GM19395 (cell line): ENCODE data around the gene MASP2.
"Not testable (repeated sequence)": the region's sequence is repeated elsewhere in the genome, so short reads cannot be mapped to it uniquely, and the experiment has no call there.

Source experiments
- ATAC-seq: cut with Tn5 transposase; IDR thresholded peaks from one replicate; pipeline ENCODE4 v1.9.1; 2021; ENCODE audit warnings: mild to moderate bottlenecking, moderate library complexity; ENCODE audit not compliant: unreplicated experiment

Gene MASP2

DNA sequence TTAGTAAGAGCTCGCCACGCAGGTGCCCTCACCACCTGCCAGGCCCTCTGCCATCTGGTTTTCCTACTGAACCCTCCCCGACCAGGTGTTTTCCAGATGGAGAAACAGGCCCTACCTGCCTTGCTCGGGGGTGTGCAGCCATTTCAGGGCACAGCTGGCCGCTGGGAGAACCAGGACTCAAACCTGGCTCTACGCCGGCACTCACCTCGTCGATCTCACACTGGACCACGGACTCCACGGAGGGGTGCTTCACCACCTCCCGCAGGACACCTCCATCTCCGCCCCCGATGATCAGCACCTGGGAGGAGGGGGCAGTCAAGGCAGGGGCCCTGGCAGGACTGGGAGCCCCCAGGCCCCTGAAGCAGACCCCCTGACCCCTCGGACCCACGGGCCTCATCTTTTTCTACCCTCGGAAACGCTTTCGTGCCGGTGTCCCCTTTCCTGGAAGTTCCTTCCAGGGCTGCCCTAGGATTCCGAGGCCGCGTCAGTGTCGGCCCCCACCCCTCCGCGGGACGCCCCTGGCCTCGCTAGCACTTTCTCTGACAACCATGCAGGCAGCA lies 11.6 kb upstream of the MASP2 start:
- no peak for ATAC-seq

DNA sequence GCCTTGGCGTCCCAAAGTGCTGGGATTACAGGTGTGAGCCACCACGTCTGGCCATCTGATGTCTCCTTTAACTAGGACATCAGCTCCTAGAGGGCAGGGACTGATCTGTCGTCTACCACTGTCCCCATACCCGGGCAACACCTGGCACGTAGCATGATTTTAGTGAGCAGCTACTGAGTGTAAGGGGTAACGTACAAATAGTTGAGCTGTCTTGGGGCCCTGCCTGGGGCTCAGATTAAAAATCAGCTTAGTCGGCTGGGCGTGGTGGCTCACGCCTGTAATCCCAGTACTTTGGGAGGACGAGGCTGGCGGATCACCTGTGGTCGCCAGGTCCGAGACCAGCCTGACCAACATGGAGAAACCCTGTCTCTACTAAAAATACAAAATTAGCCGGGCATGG lies 11.0 kb upstream of the MASP2 start:
- ATAC-seq = no peak

DNA sequence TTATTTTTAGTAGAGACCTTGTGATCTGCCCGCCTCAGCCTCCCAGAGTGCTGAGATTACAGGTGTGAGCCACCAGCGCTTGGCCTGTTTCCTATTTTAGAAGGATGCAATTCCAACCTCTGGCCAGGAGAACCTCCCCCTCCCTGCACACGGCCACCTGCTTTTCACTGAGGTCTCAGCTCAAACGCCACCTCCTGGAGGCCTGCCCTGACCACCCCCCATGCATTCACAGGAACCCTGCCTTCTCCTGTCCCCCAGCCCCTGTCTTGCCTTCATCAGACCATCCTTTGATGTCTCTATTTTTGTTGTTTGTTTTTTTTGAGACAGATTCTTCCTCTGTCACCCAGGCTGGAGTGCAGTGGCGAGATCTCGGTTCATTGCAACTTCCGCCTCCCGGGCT lies 10.4 kb upstream of the MASP2 start:
- ATAC-seq = no peak

DNA sequence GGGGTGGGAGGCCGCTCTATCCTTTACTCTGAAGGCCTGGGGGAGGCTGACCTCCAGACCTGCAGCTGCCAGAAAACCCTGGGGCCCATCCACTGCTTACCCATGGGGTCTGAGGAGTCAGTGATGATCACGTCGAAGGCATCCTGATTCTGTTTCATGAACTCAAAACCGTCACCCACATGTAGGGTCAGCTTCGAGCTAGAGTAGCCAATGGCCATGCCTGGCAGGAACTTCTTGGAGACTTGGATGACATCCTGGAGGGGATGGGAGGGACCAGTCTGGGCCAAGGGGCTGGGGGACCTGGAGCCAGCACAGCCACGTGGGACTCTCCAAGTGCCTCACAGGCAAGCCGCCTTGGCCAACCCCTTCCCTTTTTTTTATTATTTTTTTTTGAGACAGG lies 9.5 kb upstream of the MASP2 start:
- ATAC-seq = no peak

DNA sequence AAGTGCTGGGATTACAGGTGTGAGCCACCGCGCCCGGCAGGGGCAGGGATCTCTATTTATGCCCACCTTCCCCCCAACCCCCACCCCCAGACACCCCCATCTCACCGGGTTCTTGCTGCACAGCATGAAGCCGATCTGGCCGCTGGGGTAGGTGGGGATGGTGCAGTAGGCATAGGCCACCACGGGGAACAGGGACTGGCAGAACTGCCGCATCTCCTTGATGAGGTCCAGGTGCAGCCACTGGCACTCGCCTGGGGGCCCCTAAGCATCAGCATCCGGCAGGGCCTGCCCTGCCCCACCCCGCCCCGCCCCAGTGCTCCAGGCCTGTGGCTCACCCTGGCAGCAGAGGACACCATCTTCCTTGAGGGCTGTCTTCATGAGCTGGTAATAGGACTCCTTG lies 8.6 kb upstream of the MASP2 start:
- no peak for ATAC-seq

DNA sequence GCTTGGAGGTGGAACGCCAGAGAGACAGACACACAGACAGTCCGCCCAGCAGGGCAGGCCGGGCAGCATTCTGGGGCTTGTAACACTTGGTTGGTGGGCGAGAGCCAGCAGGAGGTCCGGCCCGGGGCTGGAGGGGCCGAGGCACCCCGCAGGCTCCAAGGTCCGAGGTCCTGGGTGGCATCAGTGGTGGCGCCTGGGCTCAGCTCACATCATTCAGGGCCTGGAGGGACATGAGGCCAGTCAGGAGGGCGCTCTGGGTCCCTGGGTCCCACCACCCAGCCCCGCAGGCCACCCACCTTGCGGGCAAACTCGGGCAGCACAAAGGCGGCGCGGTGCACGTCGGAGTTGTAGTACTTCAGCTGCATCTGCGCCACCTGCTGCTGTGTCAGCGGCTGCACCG lies 7.6 kb upstream of the MASP2 start:
- no peak for ATAC-seq

DNA sequence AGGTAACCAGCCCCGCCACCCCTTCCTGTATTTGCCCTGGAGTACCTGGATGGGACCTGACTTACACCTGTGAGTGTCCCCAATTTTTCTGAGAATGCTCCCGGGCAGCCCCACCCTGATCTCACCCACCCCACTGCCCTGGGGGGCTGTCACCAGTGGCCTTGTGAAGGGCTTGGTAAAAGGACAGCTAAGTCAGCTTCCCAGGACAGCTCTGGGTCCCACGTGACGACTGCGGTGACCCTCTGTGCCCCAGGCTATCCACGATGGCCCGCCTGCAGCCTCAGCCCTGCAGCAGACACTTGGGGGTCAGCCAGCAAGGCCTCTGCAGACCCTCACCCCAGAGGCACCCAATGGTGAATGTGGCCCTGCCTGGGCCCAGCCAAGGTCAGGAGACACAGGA lies 7.1 kb upstream of the MASP2 start:
- ATAC-seq = no peak

DNA sequence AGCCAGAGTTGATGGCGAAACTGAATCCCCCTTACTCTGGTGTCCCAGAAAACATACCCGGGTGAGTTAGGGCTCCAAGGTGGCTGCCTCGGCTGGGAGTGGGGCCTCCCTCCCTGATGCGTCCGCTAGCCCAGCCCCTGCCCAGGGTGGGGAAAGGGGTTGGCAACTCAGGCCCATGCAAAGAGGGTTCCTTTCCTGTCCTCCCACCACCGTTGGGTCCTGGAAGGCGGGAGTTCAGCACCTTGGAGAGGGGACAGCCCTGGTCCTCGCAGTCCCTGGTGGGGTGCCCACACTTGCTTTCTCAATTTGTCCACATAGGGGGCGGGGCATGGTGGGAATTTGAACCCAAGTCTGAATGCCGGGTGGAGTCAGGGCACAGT lies 6.7 kb upstream of the MASP2 start:
- no peak for ATAC-seq

DNA sequence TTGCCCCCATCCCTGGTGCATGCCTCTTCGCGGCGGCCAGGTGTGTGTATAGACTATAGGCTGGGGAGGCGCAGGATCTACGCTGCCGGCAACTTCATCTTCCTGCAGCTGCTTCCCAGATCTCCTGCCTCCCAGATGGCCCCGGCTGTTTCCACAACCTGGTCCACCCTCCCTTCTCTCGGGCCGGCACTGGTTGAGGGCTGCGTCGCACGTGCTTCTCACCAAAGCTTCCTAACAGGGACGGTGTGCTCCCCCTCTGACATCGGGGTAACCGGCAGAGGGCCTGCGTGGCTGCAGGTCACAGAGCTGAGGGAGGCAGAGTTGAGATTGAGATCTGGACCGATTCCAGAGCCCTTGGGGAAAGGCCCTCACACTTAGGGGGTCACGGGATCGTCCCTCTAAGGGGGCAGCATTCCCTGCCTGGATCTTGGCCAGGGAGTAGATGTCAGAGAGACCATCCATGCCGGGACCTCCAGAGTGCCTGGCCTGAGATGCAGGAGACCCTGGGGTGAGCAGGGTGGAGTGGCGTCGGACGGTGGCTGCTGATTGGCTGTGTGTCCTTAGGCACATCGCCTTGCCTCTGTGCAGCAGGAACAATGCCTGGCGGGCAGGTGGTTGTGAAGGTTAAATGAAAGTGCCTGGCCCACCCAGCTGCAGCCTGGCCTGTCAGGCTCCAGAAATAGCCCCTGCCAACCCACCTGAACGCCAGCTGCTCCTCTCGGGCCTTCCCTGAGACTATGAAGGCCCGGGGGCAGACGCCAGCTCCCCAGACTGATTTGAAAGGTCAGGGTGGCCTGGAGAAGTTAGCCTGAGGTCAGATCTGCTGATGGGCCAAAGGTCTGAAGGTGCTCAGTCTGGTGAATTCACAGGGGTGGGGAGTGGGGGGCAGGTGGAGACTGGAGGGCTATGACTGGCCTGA lies 6.1 kb upstream of the MASP2 start:
- ATAC-seq = no peak

DNA sequence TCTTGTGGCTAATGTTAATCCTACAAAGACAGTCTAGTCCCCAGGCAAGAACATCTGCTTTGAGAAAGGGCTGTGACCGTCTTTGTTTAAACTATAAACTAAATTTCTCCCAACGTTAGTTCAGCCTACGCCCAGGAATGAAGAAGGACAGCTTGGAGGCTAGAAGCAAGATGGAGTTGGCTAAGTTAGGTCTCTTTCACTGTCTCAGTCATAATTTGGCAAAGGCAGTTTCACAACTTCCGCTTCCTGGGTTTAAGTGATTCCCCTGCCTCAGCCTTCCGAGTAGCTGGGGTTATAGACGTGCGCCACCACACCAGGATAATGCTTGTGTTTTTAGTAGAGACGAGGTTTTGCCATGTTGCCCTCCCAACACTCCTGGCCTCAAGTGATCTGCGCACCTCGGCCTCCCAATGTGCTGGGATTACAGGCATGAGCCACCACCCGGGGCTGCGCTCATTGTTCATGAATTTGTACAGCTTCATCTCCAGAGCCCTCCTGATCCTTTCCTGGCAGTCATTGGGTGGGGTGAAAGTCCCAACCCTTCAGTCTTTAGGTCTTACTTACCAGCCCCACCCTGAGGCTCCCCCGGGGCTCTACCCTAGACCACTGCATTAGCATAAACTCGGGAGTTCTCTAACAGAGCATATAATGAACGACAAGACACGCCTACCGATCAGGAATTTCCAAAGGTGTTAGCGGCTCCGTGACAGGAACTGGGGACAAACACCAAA lies 4.9 kb upstream of the MASP2 start:
- no peak for ATAC-seq

DNA sequence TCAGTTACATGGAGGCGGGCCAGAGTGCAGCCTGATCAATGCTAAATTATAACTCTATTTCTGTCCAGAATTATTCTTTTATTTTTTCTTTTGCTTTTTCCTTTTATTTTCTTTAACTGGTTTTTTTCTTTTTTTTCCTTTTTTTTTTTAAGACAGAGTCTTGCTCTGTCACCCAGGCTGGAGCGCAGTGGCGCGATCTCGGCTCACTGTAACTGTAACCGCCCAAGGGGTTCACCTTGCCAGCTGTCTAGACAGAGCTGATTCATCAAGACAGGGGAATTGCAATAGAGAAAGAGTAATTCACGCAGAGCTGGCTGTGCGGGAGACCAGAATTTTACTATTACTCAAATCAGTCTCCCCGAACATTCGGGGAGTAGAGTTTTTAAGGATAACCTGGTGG lies 4.1 kb upstream of the MASP2 start:
- not testable (repeated sequence) for ATAC-seq

DNA sequence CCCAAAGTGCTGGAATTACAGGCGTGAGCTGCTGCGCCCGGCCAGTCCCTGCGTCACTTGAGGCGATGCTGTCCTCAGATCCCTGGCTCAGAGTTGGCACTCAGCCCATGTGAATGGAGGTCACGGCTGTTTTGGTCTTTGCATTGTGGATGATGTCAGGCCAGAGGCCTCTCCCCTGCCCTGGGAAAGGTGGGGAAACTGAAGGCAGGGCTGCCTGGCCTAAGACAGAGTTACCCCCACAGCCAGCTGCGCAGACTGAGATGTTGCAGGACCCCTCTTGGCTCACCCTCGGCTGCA lies 821 bp downstream of the MASP2 start:
- ATAC-seq = no peak

DNA sequence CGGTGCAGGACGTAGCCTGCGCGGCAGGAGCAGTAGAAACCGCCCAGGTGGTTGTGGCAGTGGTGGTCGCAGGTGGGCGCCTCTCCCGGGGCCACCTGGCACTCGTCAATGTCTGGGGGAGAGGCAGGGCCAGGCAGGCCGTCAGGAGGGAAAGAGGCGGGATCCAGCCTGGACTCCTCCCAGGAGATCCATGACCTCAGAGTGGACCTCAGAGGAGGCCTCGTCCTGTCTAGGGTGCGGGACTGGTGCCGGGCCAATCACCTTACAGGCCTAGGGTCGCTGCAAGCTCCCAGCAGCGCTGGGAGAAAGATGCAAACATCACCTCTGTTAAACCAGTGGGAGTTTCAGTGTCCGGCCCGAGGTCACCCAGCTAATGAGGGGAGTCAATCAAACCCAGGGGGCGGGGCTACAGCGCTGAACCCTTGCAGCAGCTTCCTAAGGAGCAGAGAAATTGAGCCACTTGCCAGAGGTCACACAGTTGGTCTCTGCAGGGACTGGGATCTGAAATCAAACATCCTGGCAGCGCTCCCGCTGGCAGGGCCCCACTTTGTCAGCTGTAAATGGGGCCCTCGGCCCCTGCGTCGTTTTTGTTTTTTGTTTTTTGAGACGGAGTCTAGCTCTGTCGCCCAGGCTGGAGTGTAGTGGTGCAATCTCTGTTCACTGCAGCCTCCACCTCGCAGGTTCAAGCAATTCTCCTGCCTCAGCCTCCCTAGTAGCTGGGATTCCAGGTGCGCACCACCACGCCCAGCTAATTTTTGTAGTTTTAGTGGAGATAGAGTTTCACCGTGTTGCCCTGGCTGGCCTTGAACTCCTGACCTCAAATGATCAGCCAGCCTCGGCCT lies 1.4 kb downstream of the MASP2 start:
- ATAC-seq = no peak

DNA sequence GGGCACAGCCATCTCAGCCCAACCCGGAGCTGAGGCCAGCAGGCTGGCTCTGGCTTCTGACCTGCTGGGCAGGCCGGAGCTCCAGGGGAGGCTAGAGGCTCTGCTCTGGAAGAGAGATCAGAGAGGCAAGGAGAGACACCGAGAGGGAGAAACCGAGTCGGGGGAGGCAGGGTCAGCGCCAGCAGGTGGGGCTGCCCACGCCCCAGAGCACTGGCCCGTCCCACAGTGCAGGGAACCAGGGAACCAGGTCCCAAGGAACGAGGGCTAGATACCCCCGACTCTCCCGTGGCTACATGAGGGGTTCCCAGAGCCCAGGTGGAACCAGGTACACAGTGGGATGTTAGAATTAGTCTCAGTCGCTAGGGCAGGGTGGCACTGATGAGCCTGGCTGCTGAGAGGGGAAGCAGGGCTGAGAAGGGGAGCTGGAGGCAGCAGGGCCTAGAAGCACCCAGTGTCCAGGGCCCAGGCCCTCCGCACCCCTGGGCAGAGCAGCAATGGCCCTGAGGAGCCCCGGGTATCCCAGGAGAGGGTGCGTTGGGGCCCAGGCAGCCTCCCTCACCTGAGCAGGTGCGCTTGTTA lies 2.1 kb downstream of the MASP2 start:
- no peak for ATAC-seq

DNA sequence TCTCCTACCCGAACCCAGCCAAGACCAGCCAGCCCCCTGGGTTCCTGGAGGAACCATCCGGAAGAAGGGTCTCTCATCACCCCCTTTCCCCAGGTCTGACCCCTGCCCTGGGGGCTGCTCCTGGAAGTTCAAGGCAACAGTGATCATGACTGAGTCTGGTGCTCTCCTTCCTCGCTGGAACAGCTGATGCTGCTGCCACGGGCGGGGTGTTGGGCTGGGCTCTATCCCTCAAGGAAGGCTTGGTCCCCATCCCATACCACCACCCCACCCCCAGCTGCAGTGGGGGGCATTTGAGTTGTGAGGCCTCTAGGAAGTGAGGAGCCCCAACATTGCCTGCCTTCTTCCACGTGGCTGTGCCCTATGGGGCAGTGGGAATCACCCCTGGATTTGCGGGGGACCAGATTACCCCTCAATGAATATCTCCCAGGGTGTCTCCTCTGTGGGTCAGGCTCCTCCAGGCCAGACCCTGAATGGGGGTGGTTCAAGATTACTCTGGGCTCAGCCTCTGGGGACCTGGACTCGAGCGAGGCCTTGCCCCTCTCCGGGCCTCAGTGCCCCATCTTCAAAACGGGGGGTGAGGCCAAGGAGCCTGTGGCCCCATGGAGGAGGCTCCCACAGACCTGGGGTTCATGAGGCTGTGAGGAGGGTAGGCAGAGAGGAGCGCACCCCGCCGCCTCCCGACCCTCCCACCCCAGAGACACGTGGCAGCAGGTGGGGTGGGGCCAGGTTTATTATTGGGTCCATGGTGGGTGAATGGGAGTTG lies 2.8 kb downstream of the MASP2 start:
- no peak for ATAC-seq

DNA sequence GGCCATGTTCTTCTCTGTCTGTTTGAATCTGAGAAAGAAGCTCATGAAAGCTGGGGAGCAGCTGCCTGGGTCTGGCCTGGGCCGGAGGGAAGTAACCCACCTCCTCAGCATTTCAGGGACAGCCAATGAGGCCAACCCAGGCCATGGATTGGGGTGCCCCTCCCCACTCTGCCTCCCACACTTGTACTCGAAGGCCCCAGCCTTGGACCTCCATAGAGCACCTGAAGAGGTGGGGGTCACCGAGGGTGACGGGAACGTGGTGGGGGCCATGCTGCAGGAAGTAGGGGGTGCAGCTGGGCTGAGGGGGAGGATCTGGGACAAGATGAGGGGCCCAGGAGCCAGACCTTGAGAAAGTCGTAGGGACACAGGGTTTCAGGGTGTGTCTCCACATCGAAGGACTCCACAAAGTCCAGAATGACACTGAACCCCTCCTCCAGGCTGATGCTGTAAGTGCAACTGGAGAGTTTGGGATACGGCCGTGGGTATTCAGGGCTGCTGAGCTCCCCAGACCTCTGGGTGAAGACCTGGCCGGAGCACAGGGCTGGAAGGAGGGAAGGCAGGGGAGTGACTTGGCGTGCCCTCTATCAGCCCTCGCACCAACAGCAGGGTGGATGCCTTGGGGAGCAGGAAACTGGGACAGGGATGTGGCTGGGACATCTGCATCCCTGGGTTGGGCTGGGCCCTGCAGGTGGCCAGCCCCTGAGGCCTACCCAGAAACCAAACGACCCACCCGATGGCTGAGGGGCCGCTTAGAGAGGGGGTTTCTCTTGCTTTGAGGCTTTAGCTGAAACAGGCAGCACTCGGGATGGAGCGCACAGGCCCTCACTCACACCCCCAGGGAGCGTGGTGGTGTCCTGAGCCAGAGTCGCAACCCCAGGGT lies 3.8 kb downstream of the MASP2 start:
- no peak for ATAC-seq

DNA sequence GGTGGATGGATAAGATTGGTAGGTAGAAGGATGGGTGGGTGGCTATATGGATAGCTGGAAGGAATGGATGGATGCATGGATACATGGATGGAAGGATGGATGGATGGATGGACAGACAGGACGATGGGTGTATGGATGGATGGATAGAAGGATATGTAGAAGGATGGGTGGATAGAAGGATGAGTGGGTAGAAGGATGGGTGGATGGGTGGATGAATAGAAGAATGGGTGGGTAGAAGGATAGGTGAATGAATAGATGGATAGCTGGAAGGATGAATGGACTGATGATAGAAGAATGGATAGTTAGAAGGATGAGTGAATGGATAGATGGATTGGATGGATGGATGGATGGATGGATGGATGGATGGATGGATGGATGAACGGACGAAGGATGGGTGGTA lies 5.0 kb downstream of the MASP2 start:
- ATAC-seq = no peak

DNA sequence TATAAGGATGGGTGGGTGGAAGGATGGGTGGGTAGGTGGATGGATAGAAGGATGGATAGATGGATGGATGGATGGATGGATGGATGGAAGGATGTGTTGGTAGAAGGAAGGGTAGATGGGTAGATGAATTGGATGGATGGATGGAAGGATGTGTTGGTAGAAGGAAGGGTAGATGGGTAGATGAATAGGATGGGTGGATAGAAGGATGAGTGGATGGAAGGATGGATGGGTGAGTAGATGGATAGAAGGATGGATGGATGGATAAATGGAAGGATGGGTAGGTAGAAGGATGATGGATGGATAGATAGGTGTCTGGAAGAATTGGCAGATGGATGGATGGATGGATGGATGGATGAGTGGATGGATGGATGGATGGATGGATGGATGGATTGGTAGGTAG lies 6.0 kb downstream of the MASP2 start:
- ATAC-seq = no peak

DNA sequence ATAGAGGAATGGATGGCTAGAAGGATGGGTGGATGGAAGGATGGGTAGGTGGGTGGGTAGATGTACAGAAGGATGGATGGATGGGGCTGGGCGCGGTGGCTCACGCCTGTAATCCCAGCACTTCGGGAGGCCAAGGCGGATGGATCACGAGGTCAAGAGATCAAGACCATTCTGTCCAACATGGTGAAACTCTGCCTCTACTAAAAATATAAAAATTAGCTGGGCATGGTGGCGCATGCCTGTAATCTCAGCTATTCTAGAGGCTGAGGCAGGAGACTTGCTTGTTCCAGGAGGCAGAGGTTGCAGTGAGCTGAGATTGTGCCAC lies 7.0 kb downstream of the MASP2 start:
- ATAC-seq = not testable (repeated sequence)
